A204.1 (cell line): Measurements from ENCODE around the gene CD74.

Experiments used
- FAIRE-seq: peaks from 2 replicates; lab custom pipeline; 2012; peaks lifted over from hg19 to GRCh38; lab: Jason Lieb, UNC

Gene CD74

DNA sequence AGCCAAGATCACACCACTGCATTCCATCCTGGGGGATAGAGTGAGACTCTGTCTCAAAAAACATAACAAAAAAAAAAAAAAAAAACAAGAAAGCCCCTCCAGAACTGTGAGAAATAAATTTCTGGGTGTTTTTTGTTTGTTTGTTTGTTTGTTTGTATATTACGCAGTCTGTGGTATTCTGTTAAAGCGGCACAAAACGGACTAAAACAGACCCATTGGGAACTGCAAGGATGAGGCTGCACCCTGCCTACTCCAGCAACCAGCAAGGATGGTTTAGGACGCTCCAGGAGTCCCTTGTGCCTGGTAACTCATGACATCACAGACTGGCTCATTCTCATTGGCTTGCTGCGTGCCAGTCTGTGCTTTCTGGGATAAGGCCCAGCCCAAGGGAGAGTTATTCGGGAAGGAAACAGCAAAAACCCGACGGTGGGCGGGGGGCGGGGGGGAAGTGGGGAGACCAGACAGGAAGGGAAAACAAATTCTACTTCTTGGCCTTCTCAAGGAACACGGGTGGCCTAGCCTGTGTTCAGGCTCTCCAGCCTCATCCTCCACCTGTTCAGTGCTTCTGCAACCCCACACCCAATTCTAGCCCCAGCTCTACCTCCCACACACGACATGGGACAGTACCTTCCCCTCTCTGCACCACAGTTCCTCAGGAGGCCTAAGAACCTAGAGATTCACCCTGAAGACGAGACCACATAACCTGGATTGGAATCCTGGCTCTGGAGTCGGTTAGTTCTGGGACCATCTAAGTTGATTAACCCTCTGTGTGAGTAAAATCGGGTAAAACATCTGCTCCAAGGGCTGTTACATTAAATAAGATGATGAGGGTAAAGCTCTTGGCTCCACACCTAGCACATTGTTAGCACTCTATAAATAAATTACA is 2.8 kb downstream of the CD74 start:
- peak; percentile 82 for FAIRE-seq

DNA sequence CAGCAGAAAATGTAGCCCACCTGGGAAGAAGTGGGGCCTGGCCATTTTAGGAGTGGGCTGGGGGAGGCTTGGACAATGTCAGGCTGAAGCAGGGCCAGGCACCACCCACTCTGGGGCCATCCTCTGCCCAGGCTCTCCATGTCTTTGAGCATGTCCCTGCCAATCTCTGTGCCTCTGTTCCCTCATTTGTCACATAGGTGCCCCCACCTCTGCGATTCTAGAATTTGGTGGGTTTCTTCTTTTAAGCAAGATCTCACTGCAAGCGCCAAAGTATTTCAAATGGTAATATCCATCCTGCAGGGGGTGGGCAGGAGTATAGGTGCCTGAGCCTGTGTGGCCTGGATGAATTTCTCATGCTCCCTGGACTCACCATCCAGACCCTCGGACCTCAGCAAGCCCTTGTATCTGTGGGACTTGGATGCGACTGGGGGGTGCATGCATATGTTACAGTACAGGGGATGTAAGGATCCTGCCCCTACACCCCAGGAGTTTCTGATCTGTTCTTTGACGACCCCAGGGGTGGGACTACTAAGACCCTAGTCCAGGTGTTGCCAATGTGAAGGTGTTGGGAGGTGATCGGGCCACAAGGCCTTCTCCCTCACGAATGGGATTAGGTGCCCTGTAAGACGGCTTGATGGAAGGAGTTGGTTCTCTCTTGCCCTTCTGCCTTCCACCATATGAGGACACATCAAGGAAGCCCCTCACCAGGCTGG is 4.3 kb downstream of the CD74 start:
- FAIRE-seq = no peak

DNA sequence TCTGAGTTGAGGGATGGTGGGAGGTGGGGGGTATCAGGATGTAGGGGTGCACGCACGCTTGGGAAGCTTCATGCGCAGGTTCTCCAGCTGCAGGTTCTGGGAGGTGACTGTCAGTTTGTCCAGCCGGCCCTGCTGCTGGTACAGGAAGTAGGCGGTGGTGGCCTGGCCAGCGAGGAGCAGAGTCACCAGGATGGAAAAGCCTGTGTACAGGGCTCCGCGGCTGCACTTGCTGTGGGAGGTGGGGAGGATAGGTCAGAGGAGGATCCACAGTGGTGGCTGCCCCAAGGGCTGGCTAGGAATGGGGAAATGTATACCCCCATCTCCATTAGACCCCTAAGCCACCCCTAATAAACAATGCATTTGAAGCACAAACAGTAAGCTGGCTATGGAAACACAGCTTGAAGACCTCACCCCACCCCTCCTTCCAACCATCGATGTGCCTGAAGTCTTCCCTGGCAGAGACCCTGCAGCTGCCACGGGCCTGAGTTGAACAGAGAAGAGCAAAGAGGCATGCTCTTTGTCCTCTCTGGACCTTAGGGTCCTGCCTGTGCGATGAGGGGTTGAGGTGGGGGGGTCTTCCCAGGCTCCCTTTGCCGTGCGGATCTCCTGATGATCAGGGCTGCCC is 5.5 kb downstream of the CD74 start:
- FAIRE-seq = no peak

DNA sequence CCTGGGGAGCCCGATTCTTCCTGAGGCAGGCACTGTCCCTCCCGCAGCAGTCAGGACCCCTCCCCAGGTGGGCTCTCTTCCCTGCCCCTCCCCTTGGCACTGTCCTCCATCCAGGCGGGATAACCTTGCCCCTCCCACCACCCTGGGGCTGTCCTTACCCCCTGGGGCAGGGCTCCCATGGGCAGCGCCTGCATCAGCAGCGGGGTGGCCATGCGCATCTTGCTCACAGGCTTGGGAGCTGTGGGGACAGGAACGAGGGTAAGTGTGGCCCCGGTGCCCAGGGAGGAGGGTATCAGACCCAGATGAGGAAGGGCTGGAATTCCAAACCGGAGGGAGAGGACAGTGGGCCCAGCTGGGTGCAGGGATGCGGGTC is 6.0 kb downstream of the CD74 start:
- no peak for FAIRE-seq

DNA sequence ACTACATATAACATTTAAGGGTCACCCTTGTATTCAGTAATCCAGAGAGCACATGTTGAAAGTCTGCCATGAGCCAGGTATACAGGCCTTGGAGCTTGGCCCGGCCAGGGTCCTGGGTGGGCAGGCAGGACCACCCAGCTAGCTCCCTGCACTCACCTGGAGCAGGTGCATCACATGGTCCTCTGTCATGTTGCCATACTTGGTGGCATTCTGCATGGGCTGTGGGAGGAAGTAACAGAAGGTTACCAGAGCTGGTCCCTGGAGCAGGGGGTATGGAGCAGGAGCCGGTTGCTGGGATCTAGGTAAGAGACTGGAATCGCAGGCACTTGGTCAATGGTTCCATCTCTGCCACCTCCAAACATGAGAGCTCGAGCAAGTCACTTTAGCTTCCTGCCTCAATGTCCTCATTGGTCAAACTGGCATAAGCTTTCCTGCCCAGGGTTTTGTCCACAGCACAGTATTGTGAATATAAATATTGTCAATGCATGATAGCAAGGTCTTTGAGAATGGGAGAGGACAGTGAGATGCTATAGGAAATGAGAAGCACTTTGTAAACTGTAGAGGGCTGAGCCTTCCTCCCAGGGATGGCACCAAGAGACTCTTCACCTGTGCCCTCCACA is 6.5 kb downstream of the CD74 start:
- no peak for FAIRE-seq

DNA sequence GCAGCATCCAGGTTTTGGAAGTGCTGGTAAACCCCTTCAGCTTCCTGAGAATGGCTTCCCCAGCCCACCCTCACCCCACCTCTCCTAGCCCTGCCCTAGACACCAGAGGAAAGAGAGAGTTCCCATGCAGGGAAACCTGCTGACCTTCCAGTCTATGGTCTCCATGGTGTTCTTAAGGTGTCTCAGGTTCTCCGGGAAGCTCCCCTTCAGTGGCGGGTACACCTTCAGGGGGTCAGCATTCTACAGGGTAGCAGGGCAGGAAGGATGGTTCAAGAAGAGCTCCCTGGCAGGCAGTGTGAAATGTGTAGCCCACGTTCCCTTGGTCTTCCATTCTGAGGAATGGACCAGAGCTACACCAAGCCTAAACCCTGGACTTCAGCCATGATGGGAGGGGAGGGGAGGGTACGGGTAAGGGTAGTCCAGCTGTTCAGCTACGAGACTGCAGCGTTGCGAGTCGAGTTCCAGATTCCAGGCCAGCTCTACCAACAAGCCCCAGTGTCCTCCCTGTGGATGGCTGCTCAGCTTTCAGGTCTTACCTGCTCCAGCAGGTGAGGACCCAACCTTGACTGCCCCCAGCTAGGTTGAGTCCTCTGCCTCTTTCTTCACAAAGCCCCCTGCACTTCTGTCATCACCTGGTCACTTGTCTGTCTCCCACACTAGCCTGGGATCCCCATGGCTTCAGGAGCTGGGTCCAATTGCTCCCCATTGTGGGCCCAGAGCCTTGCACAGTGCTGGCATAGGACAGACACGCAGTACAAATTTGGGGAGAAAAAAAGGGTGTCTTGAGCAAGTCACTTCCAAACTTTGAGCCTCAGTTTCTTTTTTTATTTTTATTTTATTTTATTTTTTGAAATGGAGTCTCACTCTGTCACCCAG is 7.5 kb downstream of the CD74 start:
- FAIRE-seq = no peak

DNA sequence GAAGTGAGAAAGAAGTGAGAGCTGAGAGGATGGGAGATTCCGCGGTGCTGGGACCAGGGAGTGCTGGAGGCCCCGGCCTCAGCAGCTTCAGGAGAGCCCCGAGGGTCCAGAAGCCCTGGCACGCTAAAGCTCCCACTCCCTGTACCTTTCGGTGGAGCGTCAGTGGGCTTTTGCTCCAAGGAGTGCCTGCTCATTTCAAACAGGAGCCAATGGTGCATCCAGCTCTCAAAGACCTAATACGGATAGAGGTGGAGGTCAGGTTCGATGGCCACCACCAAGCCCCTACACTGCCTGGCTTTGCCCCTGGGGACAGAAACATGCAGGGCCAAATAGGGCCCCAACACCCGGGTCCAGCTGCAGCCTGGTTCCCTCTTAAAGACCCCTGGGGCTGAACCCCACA is 8.2 kb downstream of the CD74 start:
- no peak for FAIRE-seq

DNA sequence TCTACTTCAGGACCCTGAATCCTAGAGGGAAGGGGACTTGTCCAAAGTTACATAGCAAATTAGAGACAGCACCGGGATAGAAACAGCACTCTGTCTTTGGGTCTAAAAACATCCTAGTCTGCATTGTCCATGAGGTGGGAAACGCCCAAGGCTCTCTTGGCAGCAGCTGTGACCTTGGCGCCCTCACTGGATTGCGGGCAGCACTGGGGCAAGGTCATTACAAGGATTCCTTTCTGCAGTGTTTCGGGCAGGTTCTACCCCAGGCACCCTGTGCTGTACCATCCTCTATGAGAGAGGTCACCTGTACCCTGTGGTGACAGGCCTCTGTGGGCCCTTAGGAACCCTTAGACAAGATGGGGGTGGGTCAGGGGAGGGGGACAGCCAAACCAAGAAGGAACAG is 8.6 kb downstream of the CD74 start:
- FAIRE-seq = no peak

DNA sequence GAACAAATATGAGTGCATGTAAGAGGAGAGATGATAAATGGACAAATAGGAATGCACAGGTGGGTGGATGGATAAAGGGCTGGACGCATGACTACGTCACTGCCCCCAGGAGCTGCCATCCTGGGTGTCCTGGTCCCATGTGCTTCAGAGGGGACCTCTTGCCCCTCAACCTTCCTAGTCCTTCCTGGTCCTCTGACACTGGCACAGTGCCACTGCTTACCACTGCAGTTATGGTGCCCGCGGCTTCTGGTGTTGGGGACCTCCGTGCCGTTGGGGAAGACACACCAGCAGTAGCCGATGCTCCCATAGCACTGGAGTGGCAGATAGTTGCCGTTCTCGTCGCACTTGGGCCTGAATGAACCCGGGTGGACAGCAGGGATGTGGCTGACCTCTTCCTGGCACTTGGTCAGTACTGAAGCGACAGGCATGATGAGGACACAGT is 9.8 kb downstream of the CD74 start:
- FAIRE-seq = no peak

DNA sequence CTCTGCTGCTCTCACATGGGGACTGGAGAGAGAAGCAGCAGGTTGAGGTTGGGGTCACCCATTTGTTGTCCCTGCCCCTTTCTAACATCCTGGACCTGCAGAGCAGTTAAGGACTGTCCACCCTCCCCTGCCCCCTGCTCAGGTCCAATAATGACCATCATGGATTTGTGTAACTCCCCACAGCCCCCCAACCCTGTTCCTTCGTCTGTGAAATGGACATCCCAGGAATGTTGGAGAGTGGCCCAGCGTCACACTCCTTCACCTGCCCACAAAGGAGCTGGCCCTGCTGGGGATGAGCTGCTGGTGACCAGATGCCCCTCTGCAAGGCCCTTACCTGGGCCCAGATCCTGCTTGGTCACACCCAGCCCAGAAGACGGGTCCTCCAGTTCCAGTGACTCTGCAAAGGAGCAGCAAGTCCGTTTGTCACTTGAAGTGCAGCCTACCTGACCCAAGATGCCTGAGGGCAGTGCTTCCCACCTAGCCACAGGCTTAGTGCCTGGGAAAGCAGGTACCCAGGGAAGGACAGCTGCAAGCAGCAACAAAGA is 10.4 kb downstream of the CD74 start:
- no peak for FAIRE-seq

DNA sequence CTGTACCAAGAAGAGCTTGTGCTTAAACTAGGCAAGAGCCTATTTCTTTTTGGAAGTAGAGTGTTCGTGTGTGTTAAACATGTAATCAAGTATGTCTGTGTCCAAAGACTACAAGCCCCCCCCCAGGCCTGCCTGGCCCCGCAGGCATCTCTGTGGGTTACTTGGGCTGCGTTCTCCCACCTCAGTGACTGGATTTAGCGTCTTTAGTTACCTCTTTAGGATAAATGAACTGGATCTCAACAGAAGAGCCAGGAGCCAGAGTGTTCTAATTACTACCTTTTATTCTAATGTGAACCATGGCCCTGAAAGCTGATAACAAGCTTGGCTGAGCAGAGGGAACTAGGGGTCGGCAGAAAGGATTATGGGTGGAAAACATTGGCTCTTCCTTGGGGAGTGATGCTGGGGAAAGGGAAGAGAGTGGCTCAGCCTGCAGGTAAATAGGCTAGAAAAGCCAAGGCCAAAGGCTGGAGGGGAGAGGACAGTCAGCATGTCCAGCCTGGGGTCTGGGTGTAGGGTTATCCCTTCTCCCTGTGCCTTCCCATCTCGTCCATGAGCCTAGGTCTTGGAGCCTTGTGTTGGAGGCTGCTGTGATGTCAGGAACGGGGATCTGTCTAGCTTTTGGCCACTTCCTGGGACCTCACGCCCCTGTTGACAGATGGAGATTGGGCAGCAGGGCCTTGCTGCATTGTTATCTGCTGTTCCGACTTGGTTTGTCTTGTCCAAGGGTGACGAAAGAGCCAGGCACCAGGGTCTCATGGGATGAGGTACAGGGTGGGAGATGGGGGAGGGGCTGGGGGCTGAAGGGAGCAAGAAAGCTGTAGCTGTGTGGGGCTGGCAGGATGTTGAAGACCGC is 11.1 kb downstream of the CD74 start:
- no peak for FAIRE-seq

DNA sequence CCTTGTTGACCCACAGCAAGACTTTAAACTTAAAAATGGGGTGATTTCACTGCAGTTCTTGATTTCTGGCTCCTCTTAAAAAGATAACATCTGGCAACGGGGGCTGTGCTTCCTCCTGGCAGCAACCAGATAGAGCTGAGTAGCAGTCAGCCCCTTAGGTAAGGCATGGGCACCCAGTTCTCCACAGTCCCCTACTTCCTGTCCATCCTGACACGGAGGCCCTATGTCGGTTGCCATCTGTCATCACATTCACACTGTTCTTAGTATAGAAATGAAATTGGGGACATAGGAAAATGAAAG is 11.7 kb downstream of the CD74 start:
- no peak for FAIRE-seq

DNA sequence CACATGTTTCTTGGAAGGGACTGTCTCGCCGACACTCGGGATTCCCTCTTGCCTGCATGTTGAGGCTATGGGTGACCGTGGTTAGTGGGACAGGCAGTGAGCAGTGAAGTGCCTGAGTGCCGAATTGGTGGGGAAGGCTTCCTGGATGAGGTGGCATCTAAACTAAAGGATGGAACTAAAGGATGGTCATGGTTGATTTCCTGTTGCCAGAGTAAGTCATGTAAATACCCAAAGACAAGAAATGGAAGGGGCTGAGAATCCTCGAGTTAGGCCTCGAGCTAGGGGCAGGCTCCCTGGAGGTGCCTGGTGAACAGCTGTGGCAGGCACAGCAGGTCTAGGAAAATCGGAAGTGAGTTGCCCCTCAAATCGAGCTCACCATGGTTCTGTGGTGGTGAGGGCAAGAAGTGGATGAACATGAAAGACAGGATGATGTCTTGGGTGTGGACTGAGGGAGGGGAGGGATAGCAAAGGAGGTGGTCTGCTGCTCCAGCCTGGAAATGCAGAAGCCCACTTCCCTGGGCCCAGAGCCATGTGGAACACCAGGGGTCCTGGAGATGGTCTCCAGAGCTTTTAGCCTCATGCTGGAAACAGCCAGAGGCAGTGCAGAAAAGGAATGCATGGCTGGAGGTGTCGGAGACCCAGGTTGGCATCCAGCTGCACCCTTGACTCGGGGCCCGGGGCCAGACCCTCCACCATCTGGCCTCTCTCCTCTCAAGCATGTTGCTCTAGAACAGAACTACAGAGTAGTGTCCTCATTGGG is 12.2 kb downstream of the CD74 start:
- FAIRE-seq = no peak

DNA sequence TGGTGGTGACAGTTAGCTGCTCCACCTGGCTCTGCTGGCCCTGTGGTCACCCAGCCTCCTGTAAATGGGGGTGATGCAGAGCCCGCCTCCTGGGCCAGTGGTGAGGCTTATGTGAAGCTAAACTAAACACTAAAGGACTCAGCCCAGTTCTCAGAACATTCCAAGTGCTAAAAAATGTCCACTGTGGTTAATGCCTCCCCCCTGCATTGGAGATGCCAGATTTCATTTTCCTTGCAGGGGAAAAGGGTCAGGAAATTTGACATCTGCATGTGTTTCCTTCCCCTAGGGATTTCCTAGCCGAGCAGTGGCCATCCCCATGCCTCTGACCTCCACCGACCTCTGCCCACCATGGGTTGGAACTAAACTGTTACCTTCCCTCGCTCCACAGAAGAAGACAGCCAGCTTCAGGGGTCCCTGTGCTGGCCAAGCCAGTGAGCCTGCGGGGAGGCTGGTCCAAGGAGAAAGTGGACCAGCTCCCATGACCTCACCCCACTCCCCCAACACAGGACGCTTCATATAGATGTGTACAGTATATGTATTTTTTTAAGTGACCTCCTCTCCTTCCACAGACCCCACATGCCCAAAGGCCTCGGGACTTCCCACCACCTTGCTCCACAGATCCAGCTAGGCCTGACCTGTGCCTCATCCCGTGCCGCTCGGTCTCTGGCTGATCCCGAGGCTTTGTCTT is 13.0 kb downstream of the CD74 start:
- no peak for FAIRE-seq

DNA sequence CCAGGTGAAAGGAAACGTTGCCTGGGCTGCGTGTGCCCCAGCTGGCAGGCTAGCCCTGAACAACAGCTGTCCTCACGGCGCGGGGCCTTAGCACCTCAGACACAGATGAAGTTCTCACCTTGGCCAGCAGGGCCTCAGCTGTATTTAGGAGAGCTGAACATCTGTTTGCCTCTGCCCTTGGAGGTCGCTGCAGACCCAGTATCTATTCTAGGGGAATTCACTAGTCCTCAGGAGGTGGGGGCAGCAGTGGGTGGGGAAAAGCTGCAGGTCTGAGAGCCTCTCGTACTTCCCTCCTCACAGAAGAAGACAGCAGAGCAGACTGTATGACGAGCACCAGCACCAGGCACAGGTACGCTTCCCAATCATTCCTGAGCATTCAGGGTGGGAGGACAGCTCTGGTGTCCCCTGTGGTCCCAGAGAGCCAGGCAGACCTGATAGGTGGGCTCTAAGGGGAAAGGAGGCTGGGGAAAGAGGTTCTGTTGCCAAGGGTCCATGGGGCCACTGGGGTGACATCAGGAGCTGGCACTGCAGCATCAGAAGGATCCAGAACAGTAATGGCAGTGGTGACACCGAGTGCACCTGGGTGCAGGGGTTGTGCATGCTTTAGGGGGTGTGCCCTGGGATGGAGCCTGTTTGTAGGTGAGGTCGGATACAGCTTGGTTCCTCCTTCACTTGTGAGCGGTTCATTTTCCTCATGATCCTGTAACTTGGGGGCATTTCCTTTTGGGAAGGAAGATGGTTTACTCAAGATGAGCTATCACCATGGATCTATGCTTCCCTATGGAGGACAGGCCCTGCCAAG is 13.8 kb downstream of the CD74 start:
- no peak for FAIRE-seq

DNA sequence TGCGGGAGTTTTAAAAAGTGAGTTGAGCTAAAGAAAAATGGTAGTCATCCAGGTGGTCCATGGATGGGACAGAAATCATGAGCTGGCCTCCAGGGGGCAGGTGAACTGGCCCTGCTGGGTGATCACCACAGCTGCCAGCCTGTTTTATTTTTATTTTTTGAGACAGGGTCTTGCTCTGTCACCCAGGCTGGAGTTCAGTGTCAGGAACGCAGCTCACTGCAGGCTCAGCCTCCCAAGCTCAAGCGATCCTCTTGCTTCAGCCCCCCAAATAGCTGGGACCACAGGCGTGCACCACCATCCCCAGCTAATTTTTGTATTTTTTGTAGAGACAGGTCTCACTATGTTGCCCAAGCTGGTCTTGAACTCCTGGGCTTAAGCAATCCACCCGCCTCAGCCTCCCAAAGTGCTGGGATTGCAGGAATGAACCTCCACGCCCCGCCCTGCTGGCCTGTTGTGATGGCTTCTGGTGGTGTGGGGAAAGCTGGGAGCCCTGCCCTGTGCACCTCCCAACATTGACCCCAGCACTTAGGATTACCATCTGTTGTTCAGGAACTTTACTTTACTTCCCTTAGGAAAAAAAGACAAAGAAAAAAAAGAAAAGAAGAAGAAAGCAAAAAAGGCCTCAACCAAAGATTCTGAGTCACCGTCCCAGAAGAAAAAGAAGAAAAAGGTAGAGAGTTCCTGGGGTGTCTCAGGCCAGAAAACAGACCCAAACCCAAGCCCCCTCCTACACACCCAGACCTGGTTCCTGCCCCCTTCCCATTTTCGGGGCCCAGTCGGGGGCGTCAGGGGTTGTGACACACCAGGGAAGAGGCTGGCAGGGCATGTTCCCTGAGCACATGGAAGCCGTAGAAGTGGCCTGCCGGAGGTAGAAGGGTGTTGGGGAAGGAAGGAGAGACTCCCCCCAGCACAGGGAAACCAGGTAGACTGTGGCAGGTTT is 14.7 kb downstream of the CD74 start:
- FAIRE-seq = no peak

DNA sequence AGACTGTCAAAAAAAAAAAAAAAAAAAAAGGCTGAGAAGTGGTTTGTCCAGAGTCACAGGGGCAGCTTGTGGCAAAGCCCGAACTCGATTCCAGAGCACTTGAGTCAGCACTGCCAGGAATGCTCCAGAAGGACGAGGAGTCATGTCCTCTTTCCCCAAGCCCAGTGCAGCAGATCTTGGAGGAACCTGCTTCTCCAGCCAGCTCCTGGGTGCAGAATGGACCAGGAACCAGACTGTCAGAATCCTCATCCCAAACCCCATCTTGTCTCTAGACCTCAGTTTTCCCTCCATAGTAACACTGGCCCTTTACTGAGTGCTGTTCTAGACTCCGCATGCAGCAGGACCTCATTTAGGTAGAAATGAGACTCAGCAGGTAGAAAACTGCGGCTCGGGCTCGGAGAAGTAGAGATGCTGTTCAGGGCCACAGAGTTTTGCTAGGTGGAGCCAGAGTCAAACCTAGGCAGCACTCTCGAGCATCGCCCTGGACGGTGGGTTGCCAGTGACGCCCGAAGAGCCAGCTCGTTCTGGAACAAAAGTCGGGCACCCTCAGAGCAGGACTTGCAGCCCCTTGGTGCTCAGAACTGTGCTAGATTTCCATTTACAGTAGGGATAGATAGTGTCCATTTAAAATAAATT is 15.4 kb downstream of the CD74 start:
- no peak for FAIRE-seq
